ENCODE data around the gene CFAP221. TPM values are rescaled to one million over a fixed set of nuclear protein-coding genes. Genes with fewer than 3 reads are reported as not detected.

Gene CFAP221
- not detected in 2 replicates for total RNA-seq (2014; rRNA removed; shearing (Covaris generic))

GRCh38 chr2:119544075-119544938, at the start of gene CFAP221:
Gene CFAP221 (plus strand): TSS chr2:119544449. CDS start chr2:119546132, 1,683 bp downstream.
- Histone ChIP-seq H3K36me3 (no peaks in the 10 kb centered on the region), H3K4me3 (no peak within 1 kb of the TSS), H3K27ac (no peak within 1 kb of the TSS), H3K9me3 (replicated peaks) (no peaks in the 10 kb centered on the region), H3K27me3 (no peaks in the 10 kb centered on the region), H3K4me1 (no peaks in the 10 kb centered on the region)
- DNase-seq = no peak

- DNase-seq = no peak
- Histone ChIP-seq H3K27ac (no peak overlapping the region), H3K36me3 (no peaks in the 10 kb centered on the region), H3K4me3 (no peak overlapping the region), H3K27me3 (no peaks in the 10 kb centered on the region), H3K4me1 (peaks cover 7% of the 10 kb centered on the region; the same call in 1 of the 2 replicates), H3K9me3 (replicated peaks) (no peaks in the 10 kb centered on the region)
Observed at GRCh38 chr2:119495948-119496347, 48.3 kb upstream of the CFAP221 start.

GRCh38 chr2:119496682-119497081, 47.6 kb upstream of the CFAP221 start:
- DNase-seq = no peak
- Histone ChIP-seq H3K9me3 (replicated peaks) (no peaks in the 10 kb centered on the region), H3K4me3 (no peak overlapping the region), H3K4me1 (peaks cover 4% of the 10 kb centered on the region; the same call in 1 of the 2 replicates), H3K36me3 (no peaks in the 10 kb centered on the region), H3K27me3 (no peaks in the 10 kb centered on the region), H3K27ac (no peak overlapping the region)

- H3K9me3 ChIP-seq (replicated peaks) = no peaks in the 10 kb centered on the region
- DNase-seq = no peak
- no peaks in the 10 kb centered on the region for H3K27me3 ChIP-seq
- H3K27ac ChIP-seq = no peak overlapping the region
- no peaks in the 10 kb centered on the region for H3K36me3 ChIP-seq
- H3K4me1 ChIP-seq = no peaks in the 10 kb centered on the region
- no peak overlapping the region for H3K4me3 ChIP-seq
Observed at GRCh38 chr2:119508756-119509155, 35.5 kb upstream of the CFAP221 start.

GRCh38 chr2:119511989-119512388, 32.3 kb upstream of the CFAP221 start:
- no peak for DNase-seq
- no peaks in the 10 kb centered on the region for H3K27me3 ChIP-seq
- H3K36me3 ChIP-seq = no peaks in the 10 kb centered on the region
- no peaks in the 10 kb centered on the region for H3K4me1 ChIP-seq
- H3K27ac ChIP-seq = no peak overlapping the region
- no peaks in the 10 kb centered on the region for H3K9me3 ChIP-seq (replicated peaks)
- no peak overlapping the region for H3K4me3 ChIP-seq

GRCh38 chr2:119512946-119513345, 31.3 kb upstream of the CFAP221 start:
- no peak overlapping the region for H3K4me3 ChIP-seq
- H3K9me3 ChIP-seq (replicated peaks) = no peaks in the 10 kb centered on the region
- no peak for DNase-seq

GRCh38 chr2:119513832-119514231, 30.4 kb upstream of the CFAP221 start:
- no peaks in the 10 kb centered on the region for H3K4me1 ChIP-seq
- no peaks in the 10 kb centered on the region for H3K9me3 ChIP-seq (replicated peaks)
- H3K4me3 ChIP-seq = no peak overlapping the region
- H3K27ac ChIP-seq = no peak overlapping the region
- H3K36me3 ChIP-seq = no peaks in the 10 kb centered on the region
- DNase-seq = no peak
- no peaks in the 10 kb centered on the region for H3K27me3 ChIP-seq

More at GRCh38 chr2:119512946-119513345, 31.3 kb upstream of the CFAP221 start:
- Histone ChIP-seq H3K27ac (no peak overlapping the region), H3K27me3 (no peaks in the 10 kb centered on the region), H3K36me3 (no peaks in the 10 kb centered on the region), H3K4me1 (no peaks in the 10 kb centered on the region)

- no peak overlapping the region for H3K4me3 ChIP-seq
- H3K27ac ChIP-seq = no peak overlapping the region
- DNase-seq = no peak
- no peaks in the 10 kb centered on the region for H3K4me1 ChIP-seq
- H3K27me3 ChIP-seq = no peaks in the 10 kb centered on the region
- H3K36me3 ChIP-seq = no peaks in the 10 kb centered on the region
- H3K9me3 ChIP-seq (replicated peaks) = no peaks in the 10 kb centered on the region
Observed at GRCh38 chr2:119516121-119516520, 28.1 kb upstream of the CFAP221 start.

- H3K36me3 ChIP-seq = no peaks in the 10 kb centered on the region
- H3K4me3 ChIP-seq = no peak overlapping the region
- H3K9me3 ChIP-seq (replicated peaks) = no peaks in the 10 kb centered on the region
- no peak overlapping the region for H3K27ac ChIP-seq
- no peaks in the 10 kb centered on the region for H3K27me3 ChIP-seq
- DNase-seq = peak; percentile 49 to 69
- no peaks in the 10 kb centered on the region for H3K4me1 ChIP-seq
Observed at GRCh38 chr2:119517433-119517832, 26.8 kb upstream of the CFAP221 start.

GRCh38 chr2:119518401-119519056, 25.7 kb upstream of the CFAP221 start:
- H3K36me3 ChIP-seq = no peaks in the 10 kb centered on the region
- no peak overlapping the region for H3K4me3 ChIP-seq
- no peak overlapping the region for H3K27ac ChIP-seq
- H3K9me3 ChIP-seq (replicated peaks) = no peaks in the 10 kb centered on the region
- no peak for DNase-seq
- H3K27me3 ChIP-seq = no peaks in the 10 kb centered on the region
- no peaks in the 10 kb centered on the region for H3K4me1 ChIP-seq

- H3K4me1 ChIP-seq = no peaks in the 10 kb centered on the region
- DNase-seq = no peak
- no peak overlapping the region for H3K27ac ChIP-seq
- H3K27me3 ChIP-seq = no peaks in the 10 kb centered on the region
- H3K4me3 ChIP-seq = no peak overlapping the region
- H3K9me3 ChIP-seq (replicated peaks) = no peaks in the 10 kb centered on the region
- H3K36me3 ChIP-seq = no peaks in the 10 kb centered on the region
Observed at GRCh38 chr2:119519057-119519408, 25.2 kb upstream of the CFAP221 start.

- no peak overlapping the region for H3K27ac ChIP-seq
- H3K27me3 ChIP-seq = no peaks in the 10 kb centered on the region
- no peaks in the 10 kb centered on the region for H3K4me1 ChIP-seq
- H3K4me3 ChIP-seq = no peak overlapping the region
- DNase-seq = no peak
- no peaks in the 10 kb centered on the region for H3K36me3 ChIP-seq
- H3K9me3 ChIP-seq (replicated peaks) = no peaks in the 10 kb centered on the region
Observed at GRCh38 chr2:119520696-119521432, 23.4 kb upstream of the CFAP221 start.

- no peaks in the 10 kb centered on the region for H3K4me1 ChIP-seq
- no peak overlapping the region for H3K27ac ChIP-seq
- no peaks in the 10 kb centered on the region for H3K36me3 ChIP-seq
- H3K9me3 ChIP-seq (replicated peaks) = no peaks in the 10 kb centered on the region
- H3K4me3 ChIP-seq = no peak overlapping the region
- no peak for DNase-seq
- H3K27me3 ChIP-seq = no peaks in the 10 kb centered on the region
Observed at GRCh38 chr2:119521433-119522050, 22.7 kb upstream of the CFAP221 start.

- no peaks in the 10 kb centered on the region for H3K27me3 ChIP-seq
Observed at GRCh38 chr2:119522671-119523070, 21.6 kb upstream of the CFAP221 start.

More at GRCh38 chr2:119522671-119523070, 21.6 kb upstream of the CFAP221 start:
- no peaks in the 10 kb centered on the region for H3K9me3 ChIP-seq (replicated peaks)
- H3K27ac ChIP-seq = no peak overlapping the region
- no peaks in the 10 kb centered on the region for H3K36me3 ChIP-seq
- H3K4me1 ChIP-seq = no peaks in the 10 kb centered on the region
- no peak for DNase-seq
- no peak overlapping the region for H3K4me3 ChIP-seq
